NB4 (cell line): ENCODE results near the gene CNTNAP2.

Source experiments
- DNase-seq: peaks from one replicate; pipeline ENCODE4 v3.0.0; 2010; ENCODE audit warnings: low read depth
- H3K4me3 ChIP-seq: one replicate; pipeline ENCODE4 v1.5.1; 2011; ENCODE audit warnings: mild to moderate bottlenecking, low read depth, low read length, moderate library complexity
- MYC ChIP-seq: IDR thresholded peaks from 2 replicates; pipeline ENCODE4 v1.6.1; 2011; ENCODE audit warnings: low read depth, low read length
- POLR2A ChIP-seq: IDR thresholded peaks from 2 replicates; pipeline ENCODE4 v1.6.1; 2011; ENCODE audit warnings: mild to moderate bottlenecking; ENCODE audit not compliant: insufficient read length; ENCODE audit errors: extremely low read depth
- TF ChIP-seq, protein P1 (sequence below): IDR thresholded peaks from one replicate; pipeline ENCODE4 v1.5.1; 2012; ENCODE audit warnings: low read depth, low read length
- TF ChIP-seq, protein P2 (sequence below): IDR thresholded peaks from 2 replicates; pipeline ENCODE4 v1.6.1; 2011; ENCODE audit warnings: low read depth, low read length

The CNTNAP2 gene

DNA sequence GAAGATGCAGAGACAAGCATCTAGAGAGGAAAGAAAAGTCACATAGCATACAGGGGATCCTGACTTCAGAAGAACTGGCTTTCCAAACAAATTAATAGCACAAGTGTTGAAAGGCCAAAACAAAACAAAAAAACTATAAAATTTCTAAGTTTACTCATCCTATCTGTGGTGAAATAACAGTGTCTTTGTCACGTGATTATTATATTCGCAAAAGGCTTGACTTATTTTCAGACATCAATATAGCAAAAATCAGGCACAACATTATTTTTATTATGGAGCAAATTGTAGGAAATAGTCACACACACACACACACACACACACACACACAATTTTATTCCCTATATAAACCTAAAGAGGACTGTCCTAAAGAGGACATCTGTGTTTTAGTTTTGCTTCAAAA, 272.3 kb downstream of the CNTNAP2 start:
- DNase-seq, result no peak
- no peak overlapping the region for H3K4me3 ChIP-seq
- TF ChIP-seq, protein P1, sequence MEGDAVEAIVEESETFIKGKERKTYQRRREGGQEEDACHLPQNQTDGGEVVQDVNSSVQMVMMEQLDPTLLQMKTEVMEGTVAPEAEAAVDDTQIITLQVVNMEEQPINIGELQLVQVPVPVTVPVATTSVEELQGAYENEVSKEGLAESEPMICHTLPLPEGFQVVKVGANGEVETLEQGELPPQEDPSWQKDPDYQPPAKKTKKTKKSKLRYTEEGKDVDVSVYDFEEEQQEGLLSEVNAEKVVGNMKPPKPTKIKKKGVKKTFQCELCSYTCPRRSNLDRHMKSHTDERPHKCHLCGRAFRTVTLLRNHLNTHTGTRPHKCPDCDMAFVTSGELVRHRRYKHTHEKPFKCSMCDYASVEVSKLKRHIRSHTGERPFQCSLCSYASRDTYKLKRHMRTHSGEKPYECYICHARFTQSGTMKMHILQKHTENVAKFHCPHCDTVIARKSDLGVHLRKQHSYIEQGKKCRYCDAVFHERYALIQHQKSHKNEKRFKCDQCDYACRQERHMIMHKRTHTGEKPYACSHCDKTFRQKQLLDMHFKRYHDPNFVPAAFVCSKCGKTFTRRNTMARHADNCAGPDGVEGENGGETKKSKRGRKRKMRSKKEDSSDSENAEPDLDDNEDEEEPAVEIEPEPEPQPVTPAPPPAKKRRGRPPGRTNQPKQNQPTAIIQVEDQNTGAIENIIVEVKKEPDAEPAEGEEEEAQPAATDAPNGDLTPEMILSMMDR, result no peak
- TF ChIP-seq, protein P2, sequence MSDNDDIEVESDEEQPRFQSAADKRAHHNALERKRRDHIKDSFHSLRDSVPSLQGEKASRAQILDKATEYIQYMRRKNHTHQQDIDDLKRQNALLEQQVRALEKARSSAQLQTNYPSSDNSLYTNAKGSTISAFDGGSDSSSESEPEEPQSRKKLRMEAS, result no peak
- no peak for TF ChIP-seq POLR2A
- no peak for TF ChIP-seq MYC

DNA sequence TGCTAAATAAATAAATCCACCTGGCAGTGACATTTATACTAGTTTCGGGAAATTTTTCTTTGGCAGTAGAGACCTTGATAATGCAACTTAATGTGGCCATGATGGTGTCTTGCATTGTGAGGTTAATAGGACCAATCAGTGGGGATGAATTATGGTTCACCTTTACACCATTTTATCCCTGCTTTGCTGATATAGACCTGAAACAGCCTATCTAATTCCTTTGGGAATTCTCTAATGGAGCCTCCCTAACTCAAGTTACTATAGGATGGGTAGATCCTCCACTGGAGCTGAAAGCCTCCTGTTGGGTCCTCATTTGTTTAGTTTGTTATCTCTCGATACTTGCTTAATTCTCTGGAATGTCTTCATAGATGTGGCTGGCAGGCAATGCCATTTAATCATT, 276.7 kb downstream of the CNTNAP2 start:
- no peak for TF ChIP-seq POLR2A
- no peak for TF ChIP-seq MYC
- TF ChIP-seq, protein P2, result no peak
- TF ChIP-seq, protein P1, result no peak
- H3K4me3 ChIP-seq, result no peak overlapping the region
- DNase-seq, result no peak

DNA sequence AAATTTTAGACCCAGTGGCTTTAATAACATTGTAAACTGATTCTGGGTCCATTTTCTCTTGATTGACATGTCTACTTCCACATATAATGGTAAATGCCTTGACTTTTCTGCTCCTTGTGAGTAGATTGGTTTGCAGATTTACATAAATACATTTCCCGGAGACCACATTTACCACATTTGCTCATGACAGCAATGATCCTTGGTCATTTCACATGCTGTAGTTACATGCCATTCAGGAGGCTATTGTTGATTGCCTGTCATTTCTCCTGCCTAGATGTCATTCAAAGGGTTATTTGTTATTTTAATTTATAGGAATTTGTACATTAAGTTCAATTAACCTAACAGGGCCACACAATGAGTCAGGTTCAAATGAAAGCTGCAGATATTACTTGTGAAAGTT, 280.5 kb downstream of the CNTNAP2 start:
- TF ChIP-seq, protein P2, result no peak
- TF ChIP-seq MYC (no peak), POLR2A (no peak)
- TF ChIP-seq, protein P1, result no peak
- H3K4me3 ChIP-seq, result no peak overlapping the region
- DNase-seq, result peak; percentile 14

DNA sequence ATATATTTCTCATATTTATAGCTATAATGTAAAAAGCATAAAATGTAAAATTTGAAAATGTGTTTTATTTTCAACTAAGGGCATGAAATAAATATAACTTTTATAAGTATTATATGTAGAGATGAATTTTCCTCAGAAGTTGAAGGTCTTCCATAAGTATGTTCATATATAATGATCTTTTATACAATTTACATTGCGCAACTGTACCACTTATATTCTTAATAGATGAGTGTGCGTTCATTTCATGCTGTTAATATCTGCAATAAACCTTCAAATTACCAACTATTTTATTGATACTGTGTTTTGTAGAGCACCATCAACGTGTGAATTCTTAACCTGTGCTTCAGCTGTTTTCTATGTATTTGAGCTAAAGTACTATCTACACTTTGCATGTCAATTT, 285.3 kb downstream of the CNTNAP2 start:
- TF ChIP-seq POLR2A, result no peak
- TF ChIP-seq, protein P1, result no peak
- TF ChIP-seq, protein P2, result no peak
- TF ChIP-seq MYC, result no peak
- no peak overlapping the region for H3K4me3 ChIP-seq

DNA sequence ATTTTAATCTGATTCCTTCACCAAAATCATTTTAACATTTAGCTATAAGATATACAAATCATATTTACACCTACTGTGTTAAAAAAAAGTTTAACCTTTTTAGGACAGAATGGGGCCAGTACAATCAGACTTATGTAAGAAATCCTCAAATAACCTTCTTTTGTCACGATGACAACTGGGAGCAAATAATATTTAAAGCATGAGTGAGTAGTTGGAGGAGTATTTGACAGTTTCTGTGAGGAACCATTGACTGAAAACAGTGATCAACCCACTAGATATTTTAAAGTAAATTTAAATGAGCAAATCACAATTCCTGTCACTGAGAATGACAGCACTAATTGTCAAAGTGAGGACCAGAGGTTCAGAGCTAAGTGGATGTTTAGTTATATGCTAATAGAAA, 289.1 kb downstream of the CNTNAP2 start:
- no peak for DNase-seq
- TF ChIP-seq, protein P1, result no peak
- TF ChIP-seq POLR2A, result no peak
- TF ChIP-seq, protein P2, result no peak
- no peak for TF ChIP-seq MYC
- no peak overlapping the region for H3K4me3 ChIP-seq

More for the DNA sequence above, 285.3 kb downstream of the CNTNAP2 start:
- no peak for DNase-seq

DNA sequence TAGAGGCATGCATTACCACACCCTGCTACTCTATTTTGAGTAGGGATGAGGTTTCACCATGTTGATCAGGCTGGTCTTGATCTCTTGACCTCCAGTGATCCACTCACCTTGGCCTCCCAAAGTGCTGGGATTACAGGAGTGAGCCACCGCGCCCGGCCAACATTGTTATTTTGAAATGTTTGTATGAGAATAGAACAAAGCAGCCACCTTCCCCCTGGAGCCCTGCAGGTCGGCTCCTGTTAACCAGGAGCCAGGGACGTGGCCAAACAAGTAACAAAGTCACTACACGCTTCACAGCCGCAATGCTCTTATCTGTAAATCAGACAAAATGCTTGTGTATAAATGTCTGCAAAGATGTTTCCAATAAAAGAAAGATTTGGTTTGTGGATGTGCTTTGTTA, 295.4 kb downstream of the CNTNAP2 start:
- TF ChIP-seq, protein P1, result no peak
- TF ChIP-seq, protein P2, result no peak
- no peak for TF ChIP-seq POLR2A
- TF ChIP-seq MYC, result no peak
- H3K4me3 ChIP-seq, result no peak overlapping the region
- DNase-seq, result no peak
